Thoracic aorta (tissue), 2 donors: Measurements from ENCODE around the gene CAMK2D. TPM values are rescaled to one million over a fixed set of nuclear protein-coding genes. Genes with fewer than 3 reads are reported as not detected.

Source experiments
- ATAC-seq: fragments of 150-250 bp; one replicate; pipeline ENCODE4 v1.8.0; 2017; ENCODE audit warnings: low read depth; ENCODE audit not compliant: insufficient number of reproducible peaks, low FRiP score
- DNase-seq: peaks from one replicate; pipeline ENCODE4 v3.0.0-alpha.2; 2020; ENCODE audit warnings: low spot score
- H3K27ac ChIP-seq, 2 donors: fragments of 200-600 bp; sonication (generic); 1 replicate in 1 of 2; 2 replicates in 1 of 2; pipeline ENCODE4 v1.5.1; 2016; ENCODE audit warnings: mild to moderate bottlenecking in 2 of 2, moderate library complexity in 2 of 2
- H3K27me3 ChIP-seq: fragments of 200-600 bp; sonication (generic); replicated peaks from 2 replicates; pipeline ENCODE4 v1.6.0; 2016; ENCODE audit warnings: mild to moderate bottlenecking; ENCODE audit not compliant: insufficient read depth
- H3K36me3 ChIP-seq: fragments of 200-600 bp; sonication (generic); one replicate; pipeline ENCODE4 v1.5.1; 2016
- H3K4me1 ChIP-seq, 2 donors: fragments of 200-600 bp; sonication (generic); 1 replicate in 1 of 2; 2 replicates in 1 of 2; pipeline versions ENCODE4 v1.5.1 to v1.6.0; 2016; ENCODE audit warnings: low read depth in 2 of 2, mild to moderate bottlenecking in 1 of 2; ENCODE audit not compliant: control insufficient read depth in 1 of 2
- H3K4me3 ChIP-seq: fragments of 200-600 bp; sonication (generic); 2 replicates; pipeline ENCODE4 v1.5.1; 2016; ENCODE audit warnings: mild to moderate bottlenecking
- H3K9me3 ChIP-seq: fragments of 200-600 bp; sonication (generic); 2 replicates; pipeline ENCODE4 v1.5.1; 2016
- total RNA-seq, 2 donors: library from RNA; depleted of rRNA; stranded (reverse); fragments of >200 nt; gene quantifications; one replicate each; pipeline versions ENCODE4 v1.1.0 to v1.2.3, GENCODE V29; 2016
- TF ChIP-seq, protein P1 (sequence below): fragments of 200-600 bp; sonication (generic); IDR thresholded peaks from one replicate; pipeline ENCODE4 v1.5.1; 2019; ENCODE audit warnings: antibody characterized with exemption

CAMK2D gene
- total RNA-seq, 2 donors from 2014 or later = 50.6 to 70.1 TPM

DNA sequence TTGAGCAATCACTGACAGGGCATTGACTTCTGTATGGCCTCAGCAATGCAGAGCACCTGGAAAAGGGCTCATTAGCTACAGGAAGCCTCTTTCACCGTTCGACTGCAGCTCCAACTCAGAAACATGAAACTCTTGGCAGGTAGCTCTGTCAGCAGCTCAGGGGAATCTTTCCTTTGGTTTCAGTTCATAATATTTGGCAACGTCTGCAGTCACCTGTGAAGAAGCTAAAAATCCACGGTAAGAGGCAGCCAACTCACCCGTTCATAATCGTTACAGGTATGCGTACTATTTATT, 354.9 kb downstream of the CAMK2D start:
- ATAC-seq (no peak), DNase-seq (no peak)
- Histone ChIP-seq H3K27ac (no peak overlapping the region), H3K4me1 (peaks cover 6 to 26% of the 10 kb centered on the region in 2 donors), H3K36me3 (no peaks in the 10 kb centered on the region), H3K9me3 (no peaks in the 10 kb centered on the region), H3K27me3 (no peaks in the 10 kb centered on the region), H3K4me3 (no peak overlapping the region)
- TF ChIP-seq, protein P1, sequence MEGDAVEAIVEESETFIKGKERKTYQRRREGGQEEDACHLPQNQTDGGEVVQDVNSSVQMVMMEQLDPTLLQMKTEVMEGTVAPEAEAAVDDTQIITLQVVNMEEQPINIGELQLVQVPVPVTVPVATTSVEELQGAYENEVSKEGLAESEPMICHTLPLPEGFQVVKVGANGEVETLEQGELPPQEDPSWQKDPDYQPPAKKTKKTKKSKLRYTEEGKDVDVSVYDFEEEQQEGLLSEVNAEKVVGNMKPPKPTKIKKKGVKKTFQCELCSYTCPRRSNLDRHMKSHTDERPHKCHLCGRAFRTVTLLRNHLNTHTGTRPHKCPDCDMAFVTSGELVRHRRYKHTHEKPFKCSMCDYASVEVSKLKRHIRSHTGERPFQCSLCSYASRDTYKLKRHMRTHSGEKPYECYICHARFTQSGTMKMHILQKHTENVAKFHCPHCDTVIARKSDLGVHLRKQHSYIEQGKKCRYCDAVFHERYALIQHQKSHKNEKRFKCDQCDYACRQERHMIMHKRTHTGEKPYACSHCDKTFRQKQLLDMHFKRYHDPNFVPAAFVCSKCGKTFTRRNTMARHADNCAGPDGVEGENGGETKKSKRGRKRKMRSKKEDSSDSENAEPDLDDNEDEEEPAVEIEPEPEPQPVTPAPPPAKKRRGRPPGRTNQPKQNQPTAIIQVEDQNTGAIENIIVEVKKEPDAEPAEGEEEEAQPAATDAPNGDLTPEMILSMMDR = no peak

DNA sequence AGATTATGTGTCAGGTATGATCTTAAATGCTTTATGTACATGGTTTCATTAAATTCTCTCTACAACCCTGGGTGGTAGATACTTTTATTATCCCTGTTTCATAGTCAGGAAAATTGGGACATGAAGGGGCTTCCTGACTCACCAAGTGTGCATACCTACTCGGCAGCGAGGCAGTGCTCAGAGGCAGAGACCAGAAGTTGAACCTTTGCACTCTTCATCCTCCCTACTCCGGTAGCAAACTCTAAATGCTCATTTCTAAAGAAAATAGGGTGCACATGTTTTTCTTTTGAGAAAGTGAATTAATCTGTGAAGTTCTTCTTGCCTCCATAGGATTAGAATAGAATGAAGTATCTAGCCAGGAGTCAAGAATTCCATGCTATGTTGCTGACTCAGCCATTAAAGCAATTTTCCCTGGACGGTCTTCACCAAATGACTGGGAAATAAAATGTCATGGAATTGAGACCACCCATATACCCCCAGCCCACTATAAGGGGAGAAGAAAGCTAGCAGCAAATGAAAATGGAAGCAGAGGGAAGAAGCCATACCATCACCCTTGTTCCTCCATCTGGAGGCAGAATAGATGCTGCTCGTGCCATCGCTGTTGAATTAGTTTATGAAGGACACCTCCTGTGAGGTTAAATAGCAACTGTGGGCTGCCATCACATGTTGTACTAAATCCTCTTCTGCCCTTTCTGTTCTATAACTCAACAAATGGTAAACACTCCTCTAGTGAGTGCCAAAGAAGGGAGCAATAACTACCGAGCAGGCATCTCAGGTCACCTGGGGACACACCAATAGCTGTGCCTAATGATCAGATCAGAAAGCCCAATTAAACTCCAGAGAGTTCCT, 355.4 kb downstream of the CAMK2D start:
- Histone ChIP-seq H3K4me1 (peaks cover 6 to 26% of the 10 kb centered on the region in 2 donors), H3K9me3 (no peaks in the 10 kb centered on the region), H3K36me3 (no peaks in the 10 kb centered on the region), H3K4me3 (no peak overlapping the region), H3K27me3 (no peaks in the 10 kb centered on the region), H3K27ac (no peak overlapping the region)
- TF ChIP-seq, protein P1 = no peak
- DNase-seq (no peak), ATAC-seq (no peak)

DNA sequence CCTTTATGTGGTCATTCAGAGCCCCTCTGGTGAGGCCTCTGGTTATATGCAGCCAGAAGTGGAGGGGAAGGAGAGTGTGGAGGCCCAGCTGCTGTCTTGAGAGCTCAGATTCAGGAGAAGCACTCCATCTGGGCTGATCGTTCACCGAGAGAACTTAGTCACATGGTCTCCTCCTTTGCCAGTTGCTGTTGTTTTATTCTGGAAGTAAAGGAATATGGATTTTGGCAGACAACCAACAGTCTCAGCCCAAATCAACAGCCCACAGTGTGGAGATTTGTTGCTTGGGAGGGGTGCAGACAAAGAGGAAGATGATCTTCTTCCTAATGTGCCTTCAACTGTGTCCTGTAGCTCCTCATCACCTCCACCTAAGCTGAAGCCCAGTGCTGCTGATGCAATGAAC, 356.7 kb downstream of the CAMK2D start:
- TF ChIP-seq, protein P1 = no peak
- ATAC-seq = peak; percentile 5
- peak overlapping the region in 1 of 2 donors; percentile 36 for H3K27ac ChIP-seq

DNA sequence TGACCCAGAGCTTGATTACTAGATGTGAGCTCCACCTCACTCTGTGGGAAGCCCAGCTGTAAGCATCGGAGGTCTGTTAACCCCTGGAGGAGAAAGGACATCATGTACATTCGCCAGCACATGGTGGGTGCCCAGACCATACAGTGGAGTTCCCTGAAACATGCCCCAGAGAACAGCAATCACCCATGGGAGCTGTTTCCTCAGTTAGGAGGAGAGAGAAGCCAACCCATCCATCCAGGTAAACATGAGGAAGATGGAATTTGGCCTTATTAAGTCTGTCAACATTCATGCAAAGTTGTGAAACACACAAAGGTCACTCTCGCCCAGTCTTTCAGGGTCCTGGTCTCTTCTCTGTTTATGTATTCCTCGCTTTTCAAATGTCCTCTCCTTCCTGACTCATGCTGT, 357.4 kb downstream of the CAMK2D start:
- no peak overlapping the region for H3K27ac ChIP-seq
- H3K9me3 ChIP-seq = no peaks in the 10 kb centered on the region
- TF ChIP-seq, protein P1 = no peak
- DNase-seq = no peak
- H3K27me3 ChIP-seq = no peaks in the 10 kb centered on the region
- peaks cover 6 to 22% of the 10 kb centered on the region in 2 donors for H3K4me1 ChIP-seq
- no peaks in the 10 kb centered on the region for H3K36me3 ChIP-seq
- H3K4me3 ChIP-seq = no peak overlapping the region
- no peak for ATAC-seq

More for the DNA sequence above, 356.7 kb downstream of the CAMK2D start:
- Histone ChIP-seq H3K4me3 (no peak overlapping the region), H3K4me1 (peaks cover 6 to 22% of the 10 kb centered on the region in 2 donors), H3K36me3 (no peaks in the 10 kb centered on the region), H3K27me3 (no peaks in the 10 kb centered on the region), H3K9me3 (no peaks in the 10 kb centered on the region)
- DNase-seq = no peak

Other genes starting within 250 kb of the CAMK2D start
- 10 to 100 TPM; 15.0 to 25.0 TPM for gene ARSJ, start 217.9 kb upstream of the CAMK2D start, total RNA-seq